HepG2 (cell line): Measurements from ENCODE around the gene SMARCD1.

ENCODE experiments used
- CHD2 ChIP-seq: IDR thresholded peaks from 2 replicates; pipeline ENCODE4 v1.6.1; 2011; ENCODE audit warnings: low read depth, low read length, improper control_type of control experiment
- MAX ChIP-seq: IDR thresholded peaks from 2 replicates; pipeline ENCODE4 v1.6.1; 2012; ENCODE audit warnings: inconsistent platforms
- NFRKB ChIP-seq: fragments of 450-650 bp; IDR thresholded peaks from 2 replicates; pipeline ENCODE4 v1.6.1; 2017
- STAT5B ChIP-seq: sonication (generic); formaldehyde crosslinking; IDR thresholded peaks from 2 replicates; pipeline ENCODE4 v1.4.0; 2020; ENCODE audit warnings: missing genetic modification reagents
- TCF7L2 ChIP-seq: IDR thresholded peaks from 2 replicates; pipeline ENCODE4 v1.6.1; 2011; ENCODE audit warnings: mild to moderate bottlenecking, low read depth, low read length, moderate library complexity
- TF ChIP-seq, protein P1 (sequence below): sonication (generic); formaldehyde crosslinking; IDR thresholded peaks from 2 replicates; pipeline ENCODE4 v1.5.0; 2020; ENCODE audit warnings: mild to moderate bottlenecking, missing genetic modification reagents, moderate library complexity

DNA sequence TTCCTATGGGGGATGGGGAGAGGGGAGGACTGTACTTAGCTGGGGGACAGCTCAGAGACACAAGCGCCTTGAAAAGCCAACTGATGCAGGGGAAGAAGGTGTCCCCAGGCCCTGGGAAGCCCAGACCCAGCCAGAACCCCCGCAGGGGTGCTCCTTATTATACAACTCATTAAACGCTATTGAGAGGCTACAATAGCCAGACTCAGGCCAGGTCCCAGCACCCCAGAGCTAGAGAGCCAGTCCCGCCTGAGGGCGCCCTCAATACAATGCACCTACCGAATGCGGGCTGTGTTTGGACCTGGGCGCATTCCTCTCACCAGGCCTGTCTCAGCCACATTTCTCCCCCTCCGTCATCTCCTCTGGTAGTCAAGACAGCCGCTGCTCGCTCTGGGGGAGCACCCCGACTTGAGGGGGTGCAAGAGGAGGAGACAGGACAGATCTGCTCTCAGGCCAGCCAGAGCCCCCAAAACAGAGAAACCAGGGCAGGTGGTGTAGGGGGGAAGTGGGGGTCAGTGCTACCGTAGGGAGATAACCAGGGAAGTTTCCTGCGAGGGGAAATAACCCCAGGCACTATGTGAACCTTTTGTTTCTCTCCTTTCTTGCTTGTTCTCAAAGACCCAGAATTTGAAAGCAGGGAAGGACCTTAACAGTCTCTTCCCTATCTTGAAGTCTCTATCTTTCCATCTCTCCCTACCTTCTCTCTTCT lies 33.9 kb upstream of the SMARCD1 start:
- TF ChIP-seq MAX (no peak), TCF7L2 (no peak), CHD2 (no peak), STAT5B (no peak), NFRKB (no peak)
- TF ChIP-seq, protein P1, sequence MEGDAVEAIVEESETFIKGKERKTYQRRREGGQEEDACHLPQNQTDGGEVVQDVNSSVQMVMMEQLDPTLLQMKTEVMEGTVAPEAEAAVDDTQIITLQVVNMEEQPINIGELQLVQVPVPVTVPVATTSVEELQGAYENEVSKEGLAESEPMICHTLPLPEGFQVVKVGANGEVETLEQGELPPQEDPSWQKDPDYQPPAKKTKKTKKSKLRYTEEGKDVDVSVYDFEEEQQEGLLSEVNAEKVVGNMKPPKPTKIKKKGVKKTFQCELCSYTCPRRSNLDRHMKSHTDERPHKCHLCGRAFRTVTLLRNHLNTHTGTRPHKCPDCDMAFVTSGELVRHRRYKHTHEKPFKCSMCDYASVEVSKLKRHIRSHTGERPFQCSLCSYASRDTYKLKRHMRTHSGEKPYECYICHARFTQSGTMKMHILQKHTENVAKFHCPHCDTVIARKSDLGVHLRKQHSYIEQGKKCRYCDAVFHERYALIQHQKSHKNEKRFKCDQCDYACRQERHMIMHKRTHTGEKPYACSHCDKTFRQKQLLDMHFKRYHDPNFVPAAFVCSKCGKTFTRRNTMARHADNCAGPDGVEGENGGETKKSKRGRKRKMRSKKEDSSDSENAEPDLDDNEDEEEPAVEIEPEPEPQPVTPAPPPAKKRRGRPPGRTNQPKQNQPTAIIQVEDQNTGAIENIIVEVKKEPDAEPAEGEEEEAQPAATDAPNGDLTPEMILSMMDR (CRISPR knock-in tag): no peak
